GM12875 (cell line): ENCODE data around the gene LRRC38.

Source experiments
- H3K4me3 ChIP-seq: one replicate; pipeline ENCODE4 v1.5.1; 2011; ENCODE audit warnings: low read depth, low read length, control low read depth
- CTCF ChIP-seq: IDR thresholded peaks from 2 replicates; pipeline ENCODE4 v1.5.1; 2011; ENCODE audit warnings: low read depth, mild to moderate bottlenecking, control low read depth, inconsistent platforms, low read length, moderate library complexity, borderline replicate concordance; ENCODE audit not compliant: insufficient read depth

The LRRC38 gene

GRCh38 chr1:13507075-13507474, 6.7 kb downstream of the LRRC38 start:
- TF ChIP-seq CTCF, result no peak
- no peak overlapping the region for H3K4me3 ChIP-seq

GRCh38 chr1:13505020-13505419, 8.8 kb downstream of the LRRC38 start:
- H3K4me3 ChIP-seq, result no peak overlapping the region
- no peak for TF ChIP-seq CTCF

- H3K4me3 ChIP-seq, result no peak overlapping the region
- no peak for TF ChIP-seq CTCF
Observed at GRCh38 chr1:13500806-13501205, 13.0 kb downstream of the LRRC38 start.

- H3K4me3 ChIP-seq, result no peak overlapping the region
Observed at GRCh38 chr1:13499422-13499821, 14.4 kb downstream of the LRRC38 start.

GRCh38 chr1:13498553-13498952, 15.2 kb downstream of the LRRC38 start:
- TF ChIP-seq CTCF, result no peak
- no peak overlapping the region for H3K4me3 ChIP-seq

More at GRCh38 chr1:13499422-13499821, 14.4 kb downstream of the LRRC38 start:
- TF ChIP-seq CTCF, result no peak

- no peak for TF ChIP-seq CTCF
- no peak overlapping the region for H3K4me3 ChIP-seq
Observed at GRCh38 chr1:13495186-13495585, 18.6 kb downstream of the LRRC38 start.

GRCh38 chr1:13494712-13495111, 19.1 kb downstream of the LRRC38 start:
- no peak for TF ChIP-seq CTCF
- no peak overlapping the region for H3K4me3 ChIP-seq
